GM18868 (cell line): ENCODE results near the gene GRHPR.
"Not testable (repeated sequence)": the region's sequence is repeated elsewhere in the genome, so short reads cannot be mapped to it uniquely, and the experiment has no call there.

Experiments used
- ATAC-seq: cut with Tn5 transposase; IDR thresholded peaks from one replicate; pipeline ENCODE4 v1.9.1; 2021; ENCODE audit warnings: mild to moderate bottlenecking, moderate library complexity; ENCODE audit not compliant: unreplicated experiment

The GRHPR gene

DNA sequence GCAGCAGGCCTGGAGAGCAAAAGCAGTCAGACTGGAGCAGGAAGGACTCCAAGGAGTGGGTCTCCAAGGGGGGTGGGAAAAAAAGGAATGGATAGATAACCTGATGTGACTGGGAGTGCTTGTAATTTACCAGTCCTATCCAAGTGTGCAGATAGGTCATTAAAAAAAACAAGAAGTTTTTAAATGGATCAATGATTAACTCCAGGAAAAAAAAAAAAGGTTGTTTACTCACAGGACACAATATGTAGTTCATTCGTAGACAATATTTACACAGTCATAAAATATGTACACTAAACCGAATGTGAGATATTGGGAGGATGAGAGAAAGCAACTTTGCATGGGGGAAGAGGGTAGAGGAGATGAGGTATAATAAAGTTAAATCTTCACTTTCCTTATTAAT lies 22.4 kb downstream of the GRHPR start:
- ATAC-seq = no peak

DNA sequence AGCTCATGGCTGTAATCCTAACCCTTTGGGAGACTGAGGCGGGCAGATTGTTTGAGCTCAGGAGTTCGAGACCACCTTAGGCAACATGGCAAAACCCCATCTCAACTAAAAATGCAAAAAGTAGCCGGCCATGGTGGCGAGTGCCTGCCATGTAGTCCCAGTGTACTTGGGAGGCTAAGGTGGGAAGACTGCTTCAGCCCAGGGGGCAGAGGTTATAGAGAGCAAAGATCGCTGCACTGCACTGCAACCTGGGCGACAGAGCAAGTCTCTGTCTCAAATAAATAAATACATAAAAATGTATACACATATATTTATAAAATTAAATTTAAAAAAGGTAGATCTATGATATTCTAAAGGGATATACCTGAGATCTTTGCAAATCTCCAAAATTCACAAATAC lies 23.3 kb downstream of the GRHPR start:
- ATAC-seq = no peak

DNA sequence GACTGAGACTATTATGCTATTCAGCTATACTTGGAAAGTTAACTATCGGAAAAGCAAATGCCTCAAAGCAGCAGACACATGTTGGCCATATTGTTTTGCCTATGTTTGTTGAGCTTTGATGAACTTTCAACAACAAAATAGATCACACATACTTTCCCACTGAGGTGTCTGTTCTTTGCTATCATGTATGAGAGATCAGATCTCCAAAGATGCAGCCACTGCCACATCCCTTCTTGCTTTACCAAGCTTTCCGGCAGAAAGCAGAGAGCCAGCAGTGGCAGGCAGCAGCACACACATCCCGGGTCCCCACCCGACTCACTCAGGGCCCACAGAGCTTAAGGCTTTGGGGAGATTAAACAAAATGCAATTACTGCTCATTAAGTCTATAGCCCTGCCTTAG lies 23.9 kb downstream of the GRHPR start:
- no peak for ATAC-seq

DNA sequence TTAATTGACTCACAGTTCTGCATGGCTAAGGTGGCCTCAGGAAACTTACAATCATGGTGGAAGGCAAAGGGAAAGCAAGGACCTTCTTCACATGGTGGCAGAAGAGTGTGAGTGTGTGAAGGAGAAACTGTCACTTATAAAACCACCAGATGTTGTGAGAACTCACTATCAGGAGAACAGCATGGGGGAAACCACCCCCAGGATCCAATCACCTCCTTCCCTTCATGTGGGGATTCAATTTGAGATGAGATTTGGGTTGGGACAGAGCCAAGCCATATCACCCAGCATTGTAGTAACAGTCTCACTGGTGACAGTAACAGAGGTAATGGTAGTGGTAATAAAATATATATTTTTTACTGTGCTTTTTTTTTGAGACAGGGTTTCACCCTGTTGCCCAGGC lies 24.6 kb downstream of the GRHPR start:
- no peak for ATAC-seq

DNA sequence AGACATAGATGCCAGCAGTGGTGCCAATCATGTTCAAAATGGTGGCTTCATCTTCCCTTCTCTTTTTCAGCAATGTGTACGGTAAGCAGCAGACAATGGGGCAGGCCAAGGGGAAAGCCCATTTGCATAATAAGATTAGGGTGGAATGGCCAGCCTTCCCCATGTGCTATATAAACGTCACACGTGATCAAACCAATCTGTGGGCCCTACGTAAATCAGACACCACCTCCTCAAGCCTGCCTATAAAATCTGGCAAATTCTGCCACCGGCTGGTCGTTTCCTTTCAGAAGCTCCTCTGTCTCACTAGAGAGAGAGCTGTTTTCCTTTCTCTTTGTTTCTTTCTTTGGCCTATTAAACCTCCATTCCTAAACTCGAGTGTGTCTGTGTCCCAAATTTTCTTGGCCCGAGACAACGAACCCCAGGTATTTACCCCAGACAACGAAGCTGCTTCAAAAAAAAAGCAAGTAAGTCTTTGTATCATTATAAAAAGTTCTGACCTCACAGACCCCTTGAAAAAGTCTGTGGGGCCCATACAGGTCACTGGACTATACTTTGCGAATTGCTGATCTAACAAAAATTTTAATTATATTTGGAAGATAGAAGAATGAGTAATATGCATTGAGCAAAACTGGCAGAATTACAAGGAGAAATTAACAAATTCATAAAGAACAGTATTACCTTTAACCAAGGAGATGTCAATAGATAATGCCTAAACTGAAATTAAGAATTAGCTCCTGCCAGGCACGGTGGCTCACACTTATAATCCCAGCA lies 27.6 kb downstream of the GRHPR start:
- ATAC-seq = no peak

DNA sequence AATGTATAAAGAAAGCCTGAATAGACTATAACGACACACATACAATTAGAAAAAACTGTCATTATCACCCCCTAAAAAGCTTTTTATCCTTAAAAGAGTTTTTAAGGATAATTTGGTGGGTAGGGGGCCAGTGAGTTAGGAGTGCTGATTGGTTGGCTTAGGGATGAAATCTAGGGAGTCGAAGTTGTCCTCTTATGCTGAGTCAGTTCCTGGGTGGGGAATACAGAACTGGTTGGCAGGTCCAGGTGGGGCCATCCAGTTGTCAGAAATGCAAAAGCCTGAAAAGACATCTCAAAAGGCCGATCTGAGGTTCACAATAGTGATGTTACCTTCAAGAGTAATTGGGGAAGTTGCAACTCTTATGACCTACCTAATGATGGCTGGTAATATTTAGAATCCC lies 29.1 kb downstream of the GRHPR start:
- ATAC-seq = no peak

DNA sequence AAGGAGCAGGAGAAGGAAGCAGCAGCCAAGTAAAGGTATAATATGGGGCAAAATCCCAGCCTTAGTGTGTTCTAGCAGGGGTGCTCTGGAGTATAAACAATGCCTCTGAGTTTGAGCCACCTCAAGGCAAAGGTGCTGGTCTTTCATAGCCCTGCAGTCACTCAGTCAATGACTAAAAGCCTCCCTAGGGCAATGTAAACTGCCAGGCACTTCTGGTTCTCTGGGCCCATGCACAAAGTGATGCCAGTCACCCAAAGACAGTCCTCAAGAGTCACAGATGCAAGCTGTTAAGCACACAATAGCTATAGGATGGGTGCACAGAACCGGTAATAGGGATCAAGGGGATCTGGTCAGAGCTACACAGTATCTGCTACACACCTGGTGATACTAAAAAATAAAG lies 30.1 kb downstream of the GRHPR start:
- no peak for ATAC-seq

DNA sequence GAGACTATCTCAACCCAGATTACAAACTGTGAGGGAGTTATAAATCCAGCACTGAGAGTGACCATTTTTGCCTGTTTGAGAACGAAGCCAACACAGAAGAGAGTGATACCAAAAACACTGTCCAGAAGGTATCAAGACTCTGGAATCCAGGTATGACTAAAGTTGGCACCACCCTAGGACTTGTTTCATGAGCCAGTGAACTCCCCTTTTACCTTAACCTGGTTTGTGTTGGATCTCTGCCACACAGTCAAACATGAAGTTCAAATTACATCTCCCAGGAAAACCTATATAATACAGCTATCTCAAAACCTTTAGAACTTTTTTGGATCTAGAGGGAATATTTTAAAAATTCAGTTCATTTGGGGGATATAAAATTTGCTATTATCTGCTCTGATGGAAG lies 31.3 kb downstream of the GRHPR start:
- ATAC-seq = no peak

DNA sequence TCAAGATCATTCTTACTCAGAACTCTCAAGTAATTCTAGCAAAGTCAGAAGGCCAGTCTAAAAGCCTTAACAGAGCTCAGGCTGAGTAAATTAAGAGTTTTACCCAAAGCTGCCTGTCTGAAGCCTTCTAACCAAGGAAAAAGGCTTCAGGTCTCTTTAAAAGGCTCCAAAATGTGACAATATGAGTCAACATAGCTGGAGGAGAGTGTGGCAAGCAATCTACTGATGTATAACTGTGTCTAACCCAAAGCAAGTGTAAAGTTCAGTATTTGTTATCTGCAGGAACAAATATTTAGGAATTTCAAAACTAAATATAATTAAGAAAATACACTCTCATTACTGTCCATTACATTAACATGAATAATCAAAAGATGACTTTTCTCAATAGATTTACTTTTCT lies 31.7 kb downstream of the GRHPR start:
- ATAC-seq = no peak

DNA sequence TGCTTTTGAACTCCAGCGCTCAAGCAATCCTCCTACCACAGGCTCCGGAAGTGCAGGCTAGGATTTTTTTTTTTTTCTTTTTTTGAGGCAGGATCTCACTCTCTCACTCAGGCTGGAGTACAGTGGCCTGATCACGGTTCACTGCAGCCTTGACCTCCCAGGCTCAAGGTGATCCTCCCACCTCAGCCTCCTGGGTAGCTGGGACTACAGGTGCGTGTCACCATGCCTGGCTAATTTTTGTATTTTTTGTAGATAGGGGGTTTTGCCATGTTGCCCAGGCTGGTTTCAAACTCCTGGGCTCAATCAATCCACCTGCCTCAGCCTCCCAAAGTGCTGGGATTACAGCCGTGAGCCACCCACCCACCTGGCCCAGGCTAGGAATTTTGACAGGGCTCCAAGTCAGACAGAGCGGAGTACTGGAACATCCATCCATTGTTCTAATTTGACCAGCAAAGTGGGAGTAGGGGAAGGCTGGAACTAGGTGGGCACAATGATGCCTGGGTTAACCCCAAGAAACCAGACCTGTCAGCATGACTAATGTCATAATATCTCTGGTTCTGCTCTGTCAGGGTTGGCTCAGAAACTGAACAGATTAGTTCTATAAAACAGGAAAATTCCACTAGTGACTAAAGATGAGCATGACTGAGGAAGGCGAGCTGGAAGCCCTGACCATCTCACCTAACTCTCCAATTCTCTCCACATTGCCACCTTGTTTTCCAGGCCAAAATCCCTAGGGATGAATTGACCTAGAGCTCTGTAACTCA lies 33.6 kb downstream of the GRHPR start:
- ATAC-seq = no peak

DNA sequence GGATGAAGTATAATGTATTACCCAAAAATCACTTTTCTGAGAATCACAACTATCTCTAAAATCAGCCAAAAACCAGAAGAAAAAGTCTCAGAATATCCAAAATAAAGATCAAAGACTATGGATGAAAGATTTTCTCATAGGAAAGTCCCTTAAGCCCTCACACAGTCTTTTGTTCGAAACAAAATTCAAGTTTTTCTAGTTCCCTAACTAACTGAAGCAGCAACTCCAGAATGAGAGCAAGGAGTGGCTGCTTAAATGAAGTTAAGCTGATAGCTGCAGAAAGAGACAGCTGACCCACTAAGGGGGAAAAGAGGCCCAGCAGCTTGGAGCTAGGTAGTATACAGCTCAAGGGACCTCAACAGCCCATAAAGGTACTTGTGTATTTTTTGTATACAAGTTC lies 34.3 kb downstream of the GRHPR start:
- ATAC-seq = no peak

DNA sequence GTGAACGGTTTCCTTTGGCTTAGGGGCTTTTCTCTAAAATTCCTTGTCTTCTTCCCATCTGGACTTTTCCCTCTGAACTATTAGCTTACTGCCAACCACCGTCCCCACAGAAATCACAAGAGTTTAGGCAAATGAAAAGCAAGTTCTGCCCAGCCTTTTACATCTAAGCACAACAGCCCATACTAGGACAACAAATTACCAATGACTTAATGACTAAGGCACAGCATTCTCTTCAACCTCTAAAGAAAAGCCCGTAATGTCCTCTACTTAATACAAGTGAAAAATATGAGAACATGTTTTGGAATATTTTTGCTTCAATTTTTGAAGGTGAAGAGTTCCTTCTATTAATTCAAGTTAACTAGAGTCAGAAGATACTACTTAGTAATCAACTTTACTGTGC lies 41.5 kb downstream of the GRHPR start:
- ATAC-seq = no peak

DNA sequence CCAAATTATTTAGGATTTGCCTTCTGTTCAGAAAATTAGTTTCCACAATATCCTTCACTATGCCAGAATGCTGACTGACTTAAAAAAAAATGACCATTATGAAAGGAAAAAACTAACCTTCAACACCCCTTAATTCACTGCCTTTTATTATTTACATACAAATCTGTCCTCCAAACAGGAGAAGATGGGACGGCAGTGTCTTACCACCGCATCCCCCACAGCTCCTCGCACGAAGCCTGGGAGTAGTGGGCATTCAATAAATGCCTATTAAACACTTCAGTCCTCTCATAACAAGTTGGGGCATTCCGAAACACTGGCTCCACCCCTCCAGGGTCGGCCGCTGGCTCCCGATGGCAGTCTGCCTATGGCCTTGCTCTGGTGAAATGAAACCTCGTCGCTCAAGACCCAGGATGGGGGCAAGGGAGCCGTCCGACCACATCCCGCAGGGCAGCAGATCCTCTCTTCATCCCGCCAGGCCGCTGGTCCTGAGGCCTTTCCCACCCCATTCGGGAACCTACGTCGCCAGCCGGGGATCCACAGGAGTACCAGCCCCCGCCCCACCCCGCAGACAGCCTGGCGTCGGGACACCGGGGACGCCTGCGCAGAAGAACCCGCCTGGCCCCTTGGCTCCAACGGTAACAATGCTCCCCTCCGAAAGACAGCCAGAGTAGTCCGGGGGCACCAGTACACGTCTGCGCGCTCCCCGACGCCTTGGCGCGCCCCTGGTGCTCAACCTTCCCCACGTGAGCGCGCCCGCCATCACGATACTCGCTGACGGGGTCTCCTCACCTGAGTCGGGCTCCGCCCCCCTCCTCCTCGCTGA lies 42.1 kb downstream of the GRHPR start:
- peak; percentile 37 for ATAC-seq

DNA sequence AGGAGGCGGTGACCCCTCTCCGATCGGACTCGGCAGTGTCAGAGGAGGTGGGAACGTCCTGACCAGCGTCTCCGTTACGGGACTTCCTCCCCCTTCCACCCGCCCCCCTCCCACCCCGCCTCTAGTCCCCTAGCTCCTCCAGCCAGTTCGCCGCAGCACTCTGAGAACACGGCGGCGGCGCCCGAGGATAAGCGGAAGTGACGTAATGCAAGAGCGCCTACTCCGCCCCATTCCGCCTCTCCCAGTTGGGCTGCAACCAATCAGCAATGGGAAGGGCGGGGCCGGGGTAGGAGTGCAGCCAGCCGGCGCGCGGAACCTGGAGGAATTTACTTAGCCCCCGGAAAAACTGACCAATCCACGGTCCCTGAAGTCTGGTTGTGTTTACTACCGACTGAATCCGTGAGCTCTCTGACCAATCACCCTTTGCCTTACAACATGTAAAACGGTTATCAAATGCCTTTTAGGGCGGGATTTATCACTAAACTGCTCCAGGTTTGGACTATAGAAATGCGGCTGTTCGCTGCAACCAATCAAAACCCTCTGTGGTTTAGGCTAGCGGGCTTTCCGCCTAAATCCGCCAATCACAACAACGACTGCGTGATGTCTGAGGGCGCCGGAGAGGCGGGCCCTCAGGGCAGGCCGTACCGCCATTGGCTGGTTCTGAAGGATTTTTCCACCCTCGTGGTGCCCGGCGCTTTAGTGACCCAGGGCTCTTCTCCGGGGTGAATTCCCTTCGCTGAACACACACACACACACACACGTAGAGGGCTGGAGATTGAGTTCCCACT lies 42.9 kb downstream of the GRHPR start, which contains the start of gene ZBTB5:
Gene ZBTB5 (minus strand): TSS at position 202 of the 788 bp plus-strand sequence. CDS start 22,899 bp downstream, outside the sequence.
- peak; percentile 80 for ATAC-seq

DNA sequence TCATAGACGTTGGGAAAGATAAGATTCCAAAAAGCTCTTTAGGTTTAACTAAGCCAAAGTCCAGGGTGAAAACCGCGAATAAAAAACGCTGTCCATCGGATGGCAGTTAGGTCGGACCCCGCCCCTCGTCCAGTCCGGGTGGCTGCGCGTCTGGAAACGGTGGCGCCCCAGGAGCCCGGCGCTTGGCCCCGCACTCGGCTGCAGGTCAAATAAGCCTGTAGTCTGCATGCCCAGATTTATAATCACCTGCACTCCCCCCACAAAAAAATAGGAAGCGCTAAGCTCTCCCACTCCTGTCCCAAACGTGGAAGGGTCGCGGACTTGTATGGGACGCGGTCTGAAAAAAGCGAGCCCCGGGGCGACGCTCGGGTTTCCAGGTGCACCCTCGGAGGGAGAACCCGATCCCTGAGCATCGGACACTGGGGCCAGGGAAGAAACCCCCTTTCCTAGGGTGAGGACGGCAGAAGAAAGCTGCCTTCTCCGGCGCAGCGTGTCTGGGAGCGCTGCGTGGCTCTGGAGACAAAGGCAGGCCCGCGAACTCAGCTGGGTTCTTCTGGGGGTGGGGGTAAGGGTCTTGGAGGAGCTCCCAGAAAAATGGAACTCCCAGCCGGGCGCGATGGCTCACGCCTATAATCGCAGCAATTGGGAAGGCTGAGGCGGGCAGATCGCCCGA lies 43.7 kb downstream of the GRHPR start:
- no peak for ATAC-seq

DNA sequence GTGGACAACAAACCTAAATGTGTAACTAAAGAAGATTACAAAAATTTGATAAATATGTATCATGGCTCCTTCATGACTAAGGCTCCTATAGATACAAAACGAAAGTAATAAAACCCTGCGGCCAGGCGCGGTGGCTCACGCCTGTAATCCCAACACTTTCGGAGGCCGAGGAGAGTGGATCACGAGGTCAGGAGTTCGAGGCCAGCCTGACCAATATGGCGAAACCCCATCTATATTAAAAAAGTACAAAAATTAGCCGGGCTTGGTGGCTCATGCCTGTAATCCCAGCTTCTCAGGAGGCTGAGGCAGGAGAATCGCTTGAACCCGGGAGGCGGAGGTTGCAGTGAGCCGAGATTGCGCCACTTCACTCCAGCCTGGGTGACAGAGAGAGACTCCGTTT lies 45.0 kb downstream of the GRHPR start:
- not testable (repeated sequence) for ATAC-seq

DNA sequence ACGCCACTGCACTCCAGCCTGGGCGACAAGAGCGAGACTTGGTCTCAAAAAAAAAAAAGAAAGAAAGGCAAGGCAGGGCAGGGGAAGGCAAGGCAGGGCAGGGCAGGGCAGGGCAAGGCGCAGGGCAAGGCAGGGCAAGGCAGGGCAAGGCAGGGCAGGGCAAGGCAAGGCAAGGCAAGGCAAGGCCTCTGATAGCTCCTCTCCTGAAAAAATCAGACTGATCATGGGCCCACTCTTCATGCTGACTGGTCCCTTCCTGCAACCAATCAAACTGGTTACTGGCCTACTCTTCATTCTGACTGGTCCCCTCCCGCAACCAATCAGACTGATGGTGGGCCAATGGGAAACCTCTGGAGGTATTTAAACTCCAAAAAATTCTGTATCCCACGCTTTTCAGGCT lies 46.1 kb downstream of the GRHPR start:
- no peak for ATAC-seq

DNA sequence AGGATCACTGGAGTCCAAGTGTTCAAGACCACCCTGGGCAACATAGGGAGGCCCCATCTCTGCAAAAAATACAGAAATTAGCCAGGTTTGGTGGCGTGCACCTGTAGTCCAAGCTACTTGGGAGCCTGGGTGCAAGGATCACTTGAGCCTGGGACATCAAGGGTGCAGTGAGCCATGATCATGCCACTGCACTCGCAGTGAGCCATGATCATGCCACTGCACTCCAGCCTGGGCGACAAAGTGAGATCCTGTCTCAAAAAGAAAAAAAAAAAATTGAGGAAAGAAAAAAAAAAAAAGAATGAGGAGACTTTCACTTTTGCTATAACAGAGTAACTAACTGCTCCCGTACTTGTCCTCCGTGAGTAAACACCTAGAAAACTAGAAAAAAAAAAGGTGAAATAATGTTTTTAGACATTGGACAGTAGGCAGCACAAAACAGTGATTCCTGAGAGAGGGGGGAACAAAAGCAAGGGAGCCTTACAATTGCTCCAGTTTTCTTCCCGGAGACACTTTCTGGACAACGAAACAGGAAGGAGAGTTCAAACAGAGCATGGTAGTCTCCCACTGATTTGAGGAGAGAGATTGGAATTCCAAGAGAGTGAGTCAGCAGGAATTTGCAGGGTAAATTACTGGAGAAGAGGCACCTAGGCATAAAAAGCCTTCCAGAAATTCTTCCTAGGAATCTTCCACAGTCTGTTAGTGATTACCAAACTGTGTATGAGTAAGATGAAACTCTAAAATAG lies 49.6 kb downstream of the GRHPR start:
- ATAC-seq = no peak

DNA sequence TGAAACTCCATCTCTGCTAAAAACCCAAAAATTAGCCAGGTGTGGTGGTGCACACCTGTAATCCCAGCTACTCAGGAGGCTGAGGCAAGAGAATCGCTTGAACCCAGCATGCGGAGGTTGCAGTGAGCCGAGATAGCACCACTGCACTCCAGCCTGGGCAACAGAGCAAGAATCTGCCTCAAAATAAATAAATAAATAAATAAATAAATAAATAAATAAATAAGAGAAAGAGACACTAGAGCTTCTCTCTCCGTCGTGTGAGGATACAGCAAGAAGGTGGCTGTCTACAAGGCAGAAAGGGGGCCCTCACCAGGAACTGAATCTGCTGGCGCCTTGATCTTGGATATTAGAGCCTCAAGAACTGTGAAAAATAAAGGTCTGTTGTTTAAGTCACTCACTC lies 51.5 kb downstream of the GRHPR start:
- ATAC-seq = not testable (repeated sequence)
